ENCODE measurements around the gene WDR76.

DNA sequence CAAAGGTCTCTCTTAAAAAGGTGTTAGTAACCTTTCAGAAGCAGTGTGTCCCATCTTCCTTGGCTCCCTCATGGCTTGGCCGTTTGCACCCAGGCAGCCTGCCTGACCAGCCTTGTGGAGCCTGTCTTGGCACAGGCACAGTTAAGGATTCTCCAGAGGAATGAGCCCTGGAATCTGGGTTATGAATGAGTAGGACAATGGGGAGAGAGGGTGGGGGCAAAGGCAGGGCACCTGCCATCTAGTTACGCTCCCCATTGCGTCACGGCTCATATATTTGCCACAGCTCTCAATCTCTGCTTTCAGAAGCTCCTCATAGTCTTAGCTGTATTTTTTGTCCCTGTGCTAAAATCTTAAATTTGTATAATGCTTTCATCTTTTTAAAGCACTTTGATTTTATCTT lies 50.6 kb downstream of the WDR76 start:
- TF ChIP-seq, protein P1, sequence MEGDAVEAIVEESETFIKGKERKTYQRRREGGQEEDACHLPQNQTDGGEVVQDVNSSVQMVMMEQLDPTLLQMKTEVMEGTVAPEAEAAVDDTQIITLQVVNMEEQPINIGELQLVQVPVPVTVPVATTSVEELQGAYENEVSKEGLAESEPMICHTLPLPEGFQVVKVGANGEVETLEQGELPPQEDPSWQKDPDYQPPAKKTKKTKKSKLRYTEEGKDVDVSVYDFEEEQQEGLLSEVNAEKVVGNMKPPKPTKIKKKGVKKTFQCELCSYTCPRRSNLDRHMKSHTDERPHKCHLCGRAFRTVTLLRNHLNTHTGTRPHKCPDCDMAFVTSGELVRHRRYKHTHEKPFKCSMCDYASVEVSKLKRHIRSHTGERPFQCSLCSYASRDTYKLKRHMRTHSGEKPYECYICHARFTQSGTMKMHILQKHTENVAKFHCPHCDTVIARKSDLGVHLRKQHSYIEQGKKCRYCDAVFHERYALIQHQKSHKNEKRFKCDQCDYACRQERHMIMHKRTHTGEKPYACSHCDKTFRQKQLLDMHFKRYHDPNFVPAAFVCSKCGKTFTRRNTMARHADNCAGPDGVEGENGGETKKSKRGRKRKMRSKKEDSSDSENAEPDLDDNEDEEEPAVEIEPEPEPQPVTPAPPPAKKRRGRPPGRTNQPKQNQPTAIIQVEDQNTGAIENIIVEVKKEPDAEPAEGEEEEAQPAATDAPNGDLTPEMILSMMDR (IDR thresholded peaks at IDR 0.05): no peak
- TF ChIP-seq EP300 (IDR thresholded peaks at IDR 0.05) (no peak), POLR2AphosphoS5 (IDR thresholded peaks at IDR 0.05) (no peak), POLR2A (IDR thresholded peaks at IDR 0.05) (no peak)

All from gastroesophageal sphincter (tissue), 3 donors.